ENCODE measurements around the gene PRDM16. TPM values are rescaled to one million over a fixed set of nuclear protein-coding genes. Genes with fewer than 3 reads are reported as not detected.

PRDM16 gene
- total and polyA plus RNA-seq, 2 of the 13 experiments (the other 11 are each of a cell fraction or from before 2014, with no cell fraction given) = 0.15 to 0.81 TPM

DNA sequence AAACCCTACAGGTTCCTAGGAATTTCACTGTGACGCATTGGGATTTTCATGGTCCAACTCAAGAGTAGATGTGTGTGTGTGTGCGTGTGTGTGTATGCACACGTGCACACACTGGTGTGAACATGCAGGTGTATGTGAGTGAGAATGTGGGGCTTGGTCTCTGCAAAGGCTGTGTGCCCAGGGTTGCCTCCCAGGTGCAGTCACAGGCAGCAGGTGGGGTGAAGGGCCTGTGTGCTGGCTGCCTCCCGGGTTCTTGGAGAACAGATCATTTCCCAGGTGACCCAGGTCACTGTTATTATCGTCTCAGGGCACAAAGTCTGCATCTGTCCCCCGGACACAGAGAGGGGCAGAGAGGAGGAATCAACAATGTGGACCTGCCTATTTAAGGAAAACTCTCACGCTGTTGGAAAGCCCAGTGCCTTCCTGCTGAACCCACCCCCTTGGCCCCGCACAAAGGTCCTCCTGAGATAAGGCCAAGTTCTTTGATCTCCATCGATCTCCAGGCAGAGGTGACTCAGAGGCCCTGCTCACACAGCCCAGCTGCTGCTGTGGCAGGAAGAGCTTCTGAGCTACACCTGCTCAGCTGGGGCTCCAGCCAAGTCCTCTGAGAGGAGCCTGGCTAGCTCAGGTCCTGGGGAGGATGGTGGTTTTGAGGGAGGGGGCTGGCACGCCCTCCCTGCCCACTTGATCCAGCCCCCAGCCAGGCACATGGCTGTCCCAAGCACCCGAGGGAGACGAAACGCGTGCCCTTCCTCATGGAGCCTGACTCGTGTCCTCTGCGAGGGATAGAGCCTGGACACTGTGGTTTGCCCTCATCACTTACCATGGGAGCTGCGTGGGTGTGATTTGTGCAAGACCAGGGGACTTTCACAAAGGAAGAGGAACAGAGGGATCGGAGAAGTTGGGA is 251.5 kb downstream of the PRDM16 start (continued):
- TF ChIP-seq ZNF562 (CRISPR knock-in tag; IDR thresholded peaks at IDR 0.05; ENCODE audit: borderline replicate concordance) (no peak), GATAD2A (CRISPR knock-in tag; IDR thresholded peaks at IDR 0.05) (peak; percentile 99), ZNF251 (CRISPR knock-in tag; IDR thresholded peaks at IDR 0.05) (no peak), SAFB2 (CRISPR knock-in tag; IDR thresholded peaks at IDR 0.05; ENCODE audit: borderline replicate concordance, low read depth) (peak; percentile 26; the same call in 1 of the 2 replicates), ZBTB20 (CRISPR knock-in tag; IDR thresholded peaks at IDR 0.05; ENCODE audit: borderline replicate concordance, low read depth) (0 out of 2 replicates have a peak, but pooled peaks have one; percentile 61), NR1H2 (CRISPR knock-in tag; IDR thresholded peaks at IDR 0.05; ENCODE audit: borderline replicate concordance, low read depth) (peak; percentile 93; the same call in 1 of the 2 replicates), TBP (CRISPR knock-in tag; IDR thresholded peaks at IDR 0.05) (no peak), NKX3-1 (CRISPR knock-in tag; IDR thresholded peaks at IDR 0.05) (no peak; the same call in 1 of the 2 replicates), CEBPG (CRISPR knock-in tag; IDR thresholded peaks at IDR 0.05) (peak; percentile 39), ZNF337 (CRISPR knock-in tag; IDR thresholded peaks at IDR 0.05; ENCODE audit: borderline replicate concordance, low read depth) (0 out of 2 replicates have a peak, but pooled peaks have one; percentile 47), KLF6 (CRISPR knock-in tag; IDR thresholded peaks at IDR 0.05) (peak; percentile 52; the same call in 1 of the 2 replicates), MXD4 (CRISPR knock-in tag; IDR thresholded peaks at IDR 0.05) (peak; percentile 85)
- TF ChIP-seq, protein P1, sequence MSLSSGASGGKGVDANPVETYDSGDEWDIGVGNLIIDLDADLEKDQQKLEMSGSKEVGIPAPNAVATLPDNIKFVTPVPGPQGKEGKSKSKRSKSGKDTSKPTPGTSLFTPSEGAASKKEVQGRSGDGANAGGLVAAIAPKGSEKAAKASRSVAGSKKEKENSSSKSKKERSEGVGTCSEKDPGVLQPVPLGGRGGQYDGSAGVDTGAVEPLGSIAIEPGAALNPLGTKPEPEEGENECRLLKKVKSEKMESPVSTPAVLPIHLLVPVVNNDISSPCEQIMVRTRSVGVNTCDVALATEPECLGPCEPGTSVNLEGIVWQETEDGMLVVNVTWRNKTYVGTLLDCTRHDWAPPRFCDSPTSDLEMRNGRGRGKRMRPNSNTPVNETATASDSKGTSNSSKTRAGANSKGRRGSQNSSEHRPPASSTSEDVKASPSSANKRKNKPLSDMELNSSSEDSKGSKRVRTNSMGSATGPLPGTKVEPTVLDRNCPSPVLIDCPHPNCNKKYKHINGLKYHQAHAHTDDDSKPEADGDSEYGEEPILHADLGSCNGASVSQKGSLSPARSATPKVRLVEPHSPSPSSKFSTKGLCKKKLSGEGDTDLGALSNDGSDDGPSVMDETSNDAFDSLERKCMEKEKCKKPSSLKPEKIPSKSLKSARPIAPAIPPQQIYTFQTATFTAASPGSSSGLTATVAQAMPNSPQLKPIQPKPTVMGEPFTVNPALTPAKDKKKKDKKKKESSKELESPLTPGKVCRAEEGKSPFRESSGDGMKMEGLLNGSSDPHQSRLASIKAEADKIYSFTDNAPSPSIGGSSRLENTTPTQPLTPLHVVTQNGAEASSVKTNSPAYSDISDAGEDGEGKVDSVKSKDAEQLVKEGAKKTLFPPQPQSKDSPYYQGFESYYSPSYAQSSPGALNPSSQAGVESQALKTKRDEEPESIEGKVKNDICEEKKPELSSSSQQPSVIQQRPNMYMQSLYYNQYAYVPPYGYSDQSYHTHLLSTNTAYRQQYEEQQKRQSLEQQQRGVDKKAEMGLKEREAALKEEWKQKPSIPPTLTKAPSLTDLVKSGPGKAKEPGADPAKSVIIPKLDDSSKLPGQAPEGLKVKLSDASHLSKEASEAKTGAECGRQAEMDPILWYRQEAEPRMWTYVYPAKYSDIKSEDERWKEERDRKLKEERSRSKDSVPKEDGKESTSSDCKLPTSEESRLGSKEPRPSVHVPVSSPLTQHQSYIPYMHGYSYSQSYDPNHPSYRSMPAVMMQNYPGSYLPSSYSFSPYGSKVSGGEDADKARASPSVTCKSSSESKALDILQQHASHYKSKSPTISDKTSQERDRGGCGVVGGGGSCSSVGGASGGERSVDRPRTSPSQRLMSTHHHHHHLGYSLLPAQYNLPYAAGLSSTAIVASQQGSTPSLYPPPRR (CRISPR knock-in tag; IDR thresholded peaks at IDR 0.05; ENCODE audit: borderline replicate concordance) = peak; percentile 98
- TF ChIP-seq, protein P2, sequence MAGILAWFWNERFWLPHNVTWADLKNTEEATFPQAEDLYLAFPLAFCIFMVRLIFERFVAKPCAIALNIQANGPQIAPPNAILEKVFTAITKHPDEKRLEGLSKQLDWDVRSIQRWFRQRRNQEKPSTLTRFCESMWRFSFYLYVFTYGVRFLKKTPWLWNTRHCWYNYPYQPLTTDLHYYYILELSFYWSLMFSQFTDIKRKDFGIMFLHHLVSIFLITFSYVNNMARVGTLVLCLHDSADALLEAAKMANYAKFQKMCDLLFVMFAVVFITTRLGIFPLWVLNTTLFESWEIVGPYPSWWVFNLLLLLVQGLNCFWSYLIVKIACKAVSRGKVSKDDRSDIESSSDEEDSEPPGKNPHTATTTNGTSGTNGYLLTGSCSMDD (CRISPR knock-in tag; IDR thresholded peaks at IDR 0.05) = no peak
- TF ChIP-seq, protein P3, sequence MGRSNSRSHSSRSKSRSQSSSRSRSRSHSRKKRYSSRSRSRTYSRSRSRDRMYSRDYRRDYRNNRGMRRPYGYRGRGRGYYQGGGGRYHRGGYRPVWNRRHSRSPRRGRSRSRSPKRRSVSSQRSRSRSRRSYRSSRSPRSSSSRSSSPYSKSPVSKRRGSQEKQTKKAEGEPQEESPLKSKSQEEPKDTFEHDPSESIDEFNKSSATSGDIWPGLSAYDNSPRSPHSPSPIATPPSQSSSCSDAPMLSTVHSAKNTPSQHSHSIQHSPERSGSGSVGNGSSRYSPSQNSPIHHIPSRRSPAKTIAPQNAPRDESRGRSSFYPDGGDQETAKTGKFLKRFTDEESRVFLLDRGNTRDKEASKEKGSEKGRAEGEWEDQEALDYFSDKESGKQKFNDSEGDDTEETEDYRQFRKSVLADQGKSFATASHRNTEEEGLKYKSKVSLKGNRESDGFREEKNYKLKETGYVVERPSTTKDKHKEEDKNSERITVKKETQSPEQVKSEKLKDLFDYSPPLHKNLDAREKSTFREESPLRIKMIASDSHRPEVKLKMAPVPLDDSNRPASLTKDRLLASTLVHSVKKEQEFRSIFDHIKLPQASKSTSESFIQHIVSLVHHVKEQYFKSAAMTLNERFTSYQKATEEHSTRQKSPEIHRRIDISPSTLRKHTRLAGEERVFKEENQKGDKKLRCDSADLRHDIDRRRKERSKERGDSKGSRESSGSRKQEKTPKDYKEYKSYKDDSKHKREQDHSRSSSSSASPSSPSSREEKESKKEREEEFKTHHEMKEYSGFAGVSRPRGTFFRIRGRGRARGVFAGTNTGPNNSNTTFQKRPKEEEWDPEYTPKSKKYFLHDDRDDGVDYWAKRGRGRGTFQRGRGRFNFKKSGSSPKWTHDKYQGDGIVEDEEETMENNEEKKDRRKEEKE (IDR thresholded peaks at IDR 0.05) = no peak
- TF ChIP-seq, protein P4, sequence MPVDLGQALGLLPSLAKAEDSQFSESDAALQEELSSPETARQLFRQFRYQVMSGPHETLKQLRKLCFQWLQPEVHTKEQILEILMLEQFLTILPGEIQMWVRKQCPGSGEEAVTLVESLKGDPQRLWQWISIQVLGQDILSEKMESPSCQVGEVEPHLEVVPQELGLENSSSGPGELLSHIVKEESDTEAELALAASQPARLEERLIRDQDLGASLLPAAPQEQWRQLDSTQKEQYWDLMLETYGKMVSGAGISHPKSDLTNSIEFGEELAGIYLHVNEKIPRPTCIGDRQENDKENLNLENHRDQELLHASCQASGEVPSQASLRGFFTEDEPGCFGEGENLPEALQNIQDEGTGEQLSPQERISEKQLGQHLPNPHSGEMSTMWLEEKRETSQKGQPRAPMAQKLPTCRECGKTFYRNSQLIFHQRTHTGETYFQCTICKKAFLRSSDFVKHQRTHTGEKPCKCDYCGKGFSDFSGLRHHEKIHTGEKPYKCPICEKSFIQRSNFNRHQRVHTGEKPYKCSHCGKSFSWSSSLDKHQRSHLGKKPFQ (CRISPR knock-in tag; IDR thresholded peaks at IDR 0.05; ENCODE audit: insufficient replicate concordance) = peak; percentile 97
